HEK293 (cell line): ENCODE results near the gene CCNG1.

Experiments used
- BCL11A ChIP-seq: fragments of 450-650 bp; formaldehyde crosslinking; IDR thresholded peaks from 2 replicates; pipeline ENCODE4 v1.5.1; 2016; ENCODE audit warnings: low read depth, missing biosample characterization, missing genetic modification characterization
- GLIS2 ChIP-seq: fragments of 450-650 bp; formaldehyde crosslinking; IDR thresholded peaks from 2 replicates; pipeline ENCODE4 v1.5.1; 2016; ENCODE audit warnings: missing biosample characterization, missing genetic modification characterization
- MYNN ChIP-seq: fragments of 450-650 bp; formaldehyde crosslinking; IDR thresholded peaks from 2 replicates; pipeline ENCODE4 v1.5.1; 2016; ENCODE audit warnings: missing biosample characterization, missing genetic modification characterization, borderline replicate concordance
- ZBTB8A ChIP-seq: fragments of 450-650 bp; formaldehyde crosslinking; IDR thresholded peaks from 2 replicates; pipeline ENCODE4 v1.5.1; 2016; ENCODE audit warnings: missing biosample characterization, missing genetic modification characterization
- ZNF2 ChIP-seq: fragments of 450-650 bp; formaldehyde crosslinking; IDR thresholded peaks from 2 replicates; pipeline ENCODE4 v1.5.1; 2016; ENCODE audit warnings: missing biosample characterization, missing genetic modification characterization
- ZNF596 ChIP-seq: fragments of 450-650 bp; IDR thresholded peaks from 2 replicates; pipeline ENCODE4 v1.5.0; 2018; ENCODE audit warnings: missing biosample characterization, mild to moderate bottlenecking, missing genetic modification characterization, moderate library complexity
- ZNF776 ChIP-seq: fragments of 450-650 bp; formaldehyde crosslinking; IDR thresholded peaks from 2 replicates; pipeline ENCODE4 v1.5.0; 2017; ENCODE audit warnings: missing biosample characterization, missing genetic modification characterization, borderline replicate concordance
- TF ChIP-seq, protein P1 (sequence below): fragments of 450-650 bp; formaldehyde crosslinking; IDR thresholded peaks from 2 replicates; pipeline ENCODE4 v1.5.1; 2016; ENCODE audit warnings: missing biosample characterization, missing genetic modification characterization
- TF ChIP-seq, protein P2 (sequence below): fragments of 450-650 bp; IDR thresholded peaks from 2 replicates; pipeline ENCODE4 v1.5.1; 2018; ENCODE audit warnings: missing biosample characterization, mild to moderate bottlenecking, missing genetic modification characterization
- TF ChIP-seq, protein P3 (sequence below): fragments of 450-650 bp; formaldehyde crosslinking; IDR thresholded peaks from 2 replicates; pipeline ENCODE4 v1.5.1; 2016; ENCODE audit warnings: missing biosample characterization, missing genetic modification characterization

DNA sequence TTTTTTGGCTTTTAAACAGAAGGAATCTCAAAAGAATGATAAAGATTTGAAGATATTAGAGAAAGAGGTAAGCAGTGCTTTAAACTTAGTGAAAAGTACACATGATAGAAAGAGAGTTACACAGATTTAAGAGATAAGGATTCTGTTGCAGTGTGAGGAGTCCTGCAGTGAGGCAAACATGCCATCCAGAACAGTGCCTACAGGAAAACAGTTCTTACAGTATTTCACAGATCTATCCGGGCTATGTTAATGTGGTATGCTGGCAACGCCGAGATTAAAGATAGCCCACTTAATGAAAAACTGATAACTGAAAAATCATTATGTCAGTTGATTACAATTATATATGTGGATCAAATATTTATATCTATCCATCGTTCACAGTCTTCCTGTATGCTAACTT lies 30.3 kb downstream of the CCNG1 start:
- TF ChIP-seq, protein P1, sequence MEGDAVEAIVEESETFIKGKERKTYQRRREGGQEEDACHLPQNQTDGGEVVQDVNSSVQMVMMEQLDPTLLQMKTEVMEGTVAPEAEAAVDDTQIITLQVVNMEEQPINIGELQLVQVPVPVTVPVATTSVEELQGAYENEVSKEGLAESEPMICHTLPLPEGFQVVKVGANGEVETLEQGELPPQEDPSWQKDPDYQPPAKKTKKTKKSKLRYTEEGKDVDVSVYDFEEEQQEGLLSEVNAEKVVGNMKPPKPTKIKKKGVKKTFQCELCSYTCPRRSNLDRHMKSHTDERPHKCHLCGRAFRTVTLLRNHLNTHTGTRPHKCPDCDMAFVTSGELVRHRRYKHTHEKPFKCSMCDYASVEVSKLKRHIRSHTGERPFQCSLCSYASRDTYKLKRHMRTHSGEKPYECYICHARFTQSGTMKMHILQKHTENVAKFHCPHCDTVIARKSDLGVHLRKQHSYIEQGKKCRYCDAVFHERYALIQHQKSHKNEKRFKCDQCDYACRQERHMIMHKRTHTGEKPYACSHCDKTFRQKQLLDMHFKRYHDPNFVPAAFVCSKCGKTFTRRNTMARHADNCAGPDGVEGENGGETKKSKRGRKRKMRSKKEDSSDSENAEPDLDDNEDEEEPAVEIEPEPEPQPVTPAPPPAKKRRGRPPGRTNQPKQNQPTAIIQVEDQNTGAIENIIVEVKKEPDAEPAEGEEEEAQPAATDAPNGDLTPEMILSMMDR (tag by site-specific recombination) = no peak
- TF ChIP-seq MYNN (tag by site-specific recombination) = no peak
- no peak for TF ChIP-seq ZNF776 (tag by site-specific recombination)
- no peak for TF ChIP-seq BCL11A (tag by site-specific recombination)
- TF ChIP-seq GLIS2 = no peak
- TF ChIP-seq ZNF2 = no peak
- TF ChIP-seq ZNF596 (tag by site-specific recombination) = no peak
- TF ChIP-seq, protein P2, sequence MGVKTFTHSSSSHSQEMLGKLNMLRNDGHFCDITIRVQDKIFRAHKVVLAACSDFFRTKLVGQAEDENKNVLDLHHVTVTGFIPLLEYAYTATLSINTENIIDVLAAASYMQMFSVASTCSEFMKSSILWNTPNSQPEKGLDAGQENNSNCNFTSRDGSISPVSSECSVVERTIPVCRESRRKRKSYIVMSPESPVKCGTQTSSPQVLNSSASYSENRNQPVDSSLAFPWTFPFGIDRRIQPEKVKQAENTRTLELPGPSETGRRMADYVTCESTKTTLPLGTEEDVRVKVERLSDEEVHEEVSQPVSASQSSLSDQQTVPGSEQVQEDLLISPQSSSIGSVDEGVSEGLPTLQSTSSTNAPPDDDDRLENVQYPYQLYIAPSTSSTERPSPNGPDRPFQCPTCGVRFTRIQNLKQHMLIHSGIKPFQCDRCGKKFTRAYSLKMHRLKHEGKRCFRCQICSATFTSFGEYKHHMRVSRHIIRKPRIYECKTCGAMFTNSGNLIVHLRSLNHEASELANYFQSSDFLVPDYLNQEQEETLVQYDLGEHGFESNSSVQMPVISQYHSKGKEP = no peak
- TF ChIP-seq, protein P3, sequence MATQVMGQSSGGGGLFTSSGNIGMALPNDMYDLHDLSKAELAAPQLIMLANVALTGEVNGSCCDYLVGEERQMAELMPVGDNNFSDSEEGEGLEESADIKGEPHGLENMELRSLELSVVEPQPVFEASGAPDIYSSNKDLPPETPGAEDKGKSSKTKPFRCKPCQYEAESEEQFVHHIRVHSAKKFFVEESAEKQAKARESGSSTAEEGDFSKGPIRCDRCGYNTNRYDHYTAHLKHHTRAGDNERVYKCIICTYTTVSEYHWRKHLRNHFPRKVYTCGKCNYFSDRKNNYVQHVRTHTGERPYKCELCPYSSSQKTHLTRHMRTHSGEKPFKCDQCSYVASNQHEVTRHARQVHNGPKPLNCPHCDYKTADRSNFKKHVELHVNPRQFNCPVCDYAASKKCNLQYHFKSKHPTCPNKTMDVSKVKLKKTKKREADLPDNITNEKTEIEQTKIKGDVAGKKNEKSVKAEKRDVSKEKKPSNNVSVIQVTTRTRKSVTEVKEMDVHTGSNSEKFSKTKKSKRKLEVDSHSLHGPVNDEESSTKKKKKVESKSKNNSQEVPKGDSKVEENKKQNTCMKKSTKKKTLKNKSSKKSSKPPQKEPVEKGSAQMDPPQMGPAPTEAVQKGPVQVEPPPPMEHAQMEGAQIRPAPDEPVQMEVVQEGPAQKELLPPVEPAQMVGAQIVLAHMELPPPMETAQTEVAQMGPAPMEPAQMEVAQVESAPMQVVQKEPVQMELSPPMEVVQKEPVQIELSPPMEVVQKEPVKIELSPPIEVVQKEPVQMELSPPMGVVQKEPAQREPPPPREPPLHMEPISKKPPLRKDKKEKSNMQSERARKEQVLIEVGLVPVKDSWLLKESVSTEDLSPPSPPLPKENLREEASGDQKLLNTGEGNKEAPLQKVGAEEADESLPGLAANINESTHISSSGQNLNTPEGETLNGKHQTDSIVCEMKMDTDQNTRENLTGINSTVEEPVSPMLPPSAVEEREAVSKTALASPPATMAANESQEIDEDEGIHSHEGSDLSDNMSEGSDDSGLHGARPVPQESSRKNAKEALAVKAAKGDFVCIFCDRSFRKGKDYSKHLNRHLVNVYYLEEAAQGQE (tag by site-specific recombination) = no peak
- no peak for TF ChIP-seq ZBTB8A
